ENCODE data around the gene ZIM2.

DNA sequence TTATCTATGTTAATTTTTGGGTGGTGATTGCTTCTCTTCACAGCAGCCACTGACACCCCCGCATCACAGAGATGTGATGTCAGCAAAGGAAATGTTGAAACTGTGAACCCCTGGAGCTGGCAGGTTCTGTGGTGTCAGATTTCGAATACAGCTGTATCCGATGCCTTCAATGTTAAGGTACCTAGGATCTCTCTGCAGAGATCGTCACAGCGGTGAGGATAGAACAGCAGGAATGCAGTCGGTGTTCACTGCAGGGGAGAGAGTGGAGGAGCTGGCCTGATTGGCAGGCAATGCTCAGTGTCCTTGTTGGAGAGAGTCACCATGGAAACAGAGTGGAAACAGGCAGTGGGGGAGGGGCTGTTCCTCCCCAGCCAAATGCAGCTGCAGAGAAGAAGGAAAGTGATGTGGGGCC is 89.4 kb downstream of the ZIM2 start:
- TF ChIP-seq GATA2 (IDR thresholded peaks at IDR 0.05; ENCODE audit: low read depth, low read length) (no peak), GATA3 (IDR thresholded peaks at IDR 0.05; ENCODE audit: low read depth, low read length) (no peak)

Data from SH-SY5Y (cell line).